ENCODE data around the gene SLC13A2. TPM values are rescaled to one million over a fixed set of nuclear protein-coding genes. Genes with fewer than 3 reads are reported as not detected.

Gene SLC13A2
- total and polyA plus RNA-seq, 2 of the 4 experiments (the other 2 are of a cell fraction) = not detected

- peaks cover 37% of the 10 kb centered on the region for H3K27me3 ChIP-seq (ENCODE audit: control insufficient read depth, insufficient read depth, low read length)
- H2BK15ac ChIP-seq (ENCODE audit: low read depth, low read length) = no peak overlapping the region
- no peak overlapping the region for H3K18ac ChIP-seq (ENCODE audit: low read depth, low read length)
- intact Hi-C loops (cut with micrococcal nuclease) = no loop called here
- no TSS peak for BruUV-seq (replicated peaks)
- no peak overlapping the region for H2BK20ac ChIP-seq (ENCODE audit: low read depth, low read length)
- no peak overlapping the region for H2BK120ac ChIP-seq (ENCODE audit: low read depth, low read length)
- H3K4me1 ChIP-seq (ENCODE audit: control insufficient read depth, insufficient read depth, low read length) = peaks cover 6% of the 10 kb centered on the region; the same call in 1 of the 2 replicates
- DNase-seq (no peak), ATAC-seq (ENCODE audit: low read depth) (no peak)
- no peak overlapping the region for H3K4me2 ChIP-seq (ENCODE audit: low read depth, low read length)
- no peak overlapping the region for H4K91ac ChIP-seq (ENCODE audit: insufficient read depth, low read depth, low read length)
- H3K23ac ChIP-seq (ENCODE audit: low read depth, low read length) = no peak overlapping the region
- H4K8ac ChIP-seq (ENCODE audit: low read depth in 2 of 2, low read length in 2 of 2) = no peak overlapping the region
- H3K4me3 ChIP-seq (ENCODE audit: insufficient read depth, low read depth, low read length) = no peak overlapping the region
- in situ Hi-C loops (cut with MboI; ENCODE audit: low sequenced_read_pairs) = loop anchor here (5.0 to 10.0 kb wide), 2 partner anchors 39 to 117 kb away; partner anchors contain the start of gene RSKR
- no peak overlapping the region for H2AK5ac ChIP-seq (ENCODE audit: low read depth, low read length)
- no peak overlapping the region for H3K4ac ChIP-seq (ENCODE audit: low read depth, low read length)
- H4K5ac ChIP-seq (ENCODE audit: low read depth, low read length) = no peak overlapping the region
- H3K9me1 ChIP-seq (ENCODE audit: insufficient read depth, low read length) = no peaks in the 10 kb centered on the region
- H3K79me1 ChIP-seq (ENCODE audit: low read depth in 1 of 2, low read length in 2 of 2) = no peaks in the 10 kb centered on the region
- no peak overlapping the region for H2BK5ac ChIP-seq (ENCODE audit: low read depth, low read length, poor library complexity, severe bottlenecking)
- no peak overlapping the region for H3K9ac ChIP-seq (ENCODE audit: low read depth, low read length)
- 0 out of 2 replicates have a peak, but pooled peaks cover 5% of the 10 kb centered on the region for H4K20me1 ChIP-seq (ENCODE audit: insufficient read depth, low read length)
- no peaks in the 10 kb centered on the region for H3K9me3 ChIP-seq (ENCODE audit: control insufficient read depth, insufficient read depth, low read length)
- no peak overlapping the region for H3K14ac ChIP-seq (replicated peaks; ENCODE audit: low read depth, low read length)
- no peak overlapping the region for H2AK9ac ChIP-seq (replicated peaks; ENCODE audit: low read depth, low read length, poor library complexity)
- H3K36me3 ChIP-seq (ENCODE audit: control insufficient read depth, insufficient read depth, low read length) = no peaks in the 10 kb centered on the region
- dilution Hi-C loops (cut with HindIII; ENCODE audit: low sequenced_read_pairs, unreplicated experiment) = no loop called here
- H3K56ac ChIP-seq (ENCODE audit: extremely low read depth, insufficient read depth, low read length) = no peak overlapping the region
- TF ChIP-seq POLR2A (IDR thresholded peaks at IDR 0.05; ENCODE audit: low read depth, low read length) = no peak
- TF ChIP-seq, protein P1, sequence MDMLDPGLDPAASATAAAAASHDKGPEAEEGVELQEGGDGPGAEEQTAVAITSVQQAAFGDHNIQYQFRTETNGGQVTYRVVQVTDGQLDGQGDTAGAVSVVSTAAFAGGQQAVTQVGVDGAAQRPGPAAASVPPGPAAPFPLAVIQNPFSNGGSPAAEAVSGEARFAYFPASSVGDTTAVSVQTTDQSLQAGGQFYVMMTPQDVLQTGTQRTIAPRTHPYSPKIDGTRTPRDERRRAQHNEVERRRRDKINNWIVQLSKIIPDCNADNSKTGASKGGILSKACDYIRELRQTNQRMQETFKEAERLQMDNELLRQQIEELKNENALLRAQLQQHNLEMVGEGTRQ (IDR thresholded peaks at IDR 0.05; ENCODE audit: low read depth, low read length) = no peak
- TF ChIP-seq MXI1 (IDR thresholded peaks at IDR 0.05; ENCODE audit: borderline replicate concordance, low read depth, low read length) = no peak
- no peak for TF ChIP-seq RCOR1 (IDR thresholded peaks at IDR 0.05; ENCODE audit: insufficient replicate concordance, low read length)
- TF ChIP-seq RAD21 (IDR thresholded peaks at IDR 0.05; ENCODE audit: low read length) = no peak
- TF ChIP-seq RFX5 (IDR thresholded peaks at IDR 0.05; ENCODE audit: low read depth, low read length) = no peak
- TF ChIP-seq CHD1 (IDR thresholded peaks at IDR 0.05; ENCODE audit: low read depth, low read length) = no peak
- TF ChIP-seq BHLHE40 (IDR thresholded peaks at IDR 0.05; ENCODE audit: low read depth, low read length) = no peak
- TF ChIP-seq NFE2L2 (IDR thresholded peaks at IDR 0.05; ENCODE audit: low read depth, low read length) = no peak
- TF ChIP-seq MAZ (IDR thresholded peaks at IDR 0.05; ENCODE audit: borderline replicate concordance, low read depth, low read length) = no peak
- TF ChIP-seq SMC3 (IDR thresholded peaks at IDR 0.05; ENCODE audit: low read depth, low read length) = no peak
- TF ChIP-seq, protein P2, sequence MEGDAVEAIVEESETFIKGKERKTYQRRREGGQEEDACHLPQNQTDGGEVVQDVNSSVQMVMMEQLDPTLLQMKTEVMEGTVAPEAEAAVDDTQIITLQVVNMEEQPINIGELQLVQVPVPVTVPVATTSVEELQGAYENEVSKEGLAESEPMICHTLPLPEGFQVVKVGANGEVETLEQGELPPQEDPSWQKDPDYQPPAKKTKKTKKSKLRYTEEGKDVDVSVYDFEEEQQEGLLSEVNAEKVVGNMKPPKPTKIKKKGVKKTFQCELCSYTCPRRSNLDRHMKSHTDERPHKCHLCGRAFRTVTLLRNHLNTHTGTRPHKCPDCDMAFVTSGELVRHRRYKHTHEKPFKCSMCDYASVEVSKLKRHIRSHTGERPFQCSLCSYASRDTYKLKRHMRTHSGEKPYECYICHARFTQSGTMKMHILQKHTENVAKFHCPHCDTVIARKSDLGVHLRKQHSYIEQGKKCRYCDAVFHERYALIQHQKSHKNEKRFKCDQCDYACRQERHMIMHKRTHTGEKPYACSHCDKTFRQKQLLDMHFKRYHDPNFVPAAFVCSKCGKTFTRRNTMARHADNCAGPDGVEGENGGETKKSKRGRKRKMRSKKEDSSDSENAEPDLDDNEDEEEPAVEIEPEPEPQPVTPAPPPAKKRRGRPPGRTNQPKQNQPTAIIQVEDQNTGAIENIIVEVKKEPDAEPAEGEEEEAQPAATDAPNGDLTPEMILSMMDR (conservative IDR thresholded peaks at IDR 0.05; ENCODE audit: low read depth, low read length) = no peak
- TF ChIP-seq FOS (IDR thresholded peaks at IDR 0.05; ENCODE audit: low read depth, low read length) = no peak
- POLR2A ChIA-PET (ENCODE audit: unreplicated experiment) = no interaction called here
- CTCF ChIA-PET = no interaction called here
- 36% methylated on average over 4 of the region's 9 CpGs; no CpG with 5 or more reads in 1 of the 2 experiments for WGBS, 2 experiments (ENCODE audit: extremely low coverage in 2 of 2, insufficient read length in 1 of 2)
- H2AFZ ChIP-seq (replicated peaks; ENCODE audit: low read length, poor library complexity) = no peak overlapping the region
- no peak overlapping the region for H3K27ac ChIP-seq (ENCODE audit: insufficient read depth, low read length)
Measured at GRCh38 chr17:28497931-28498330, 24.5 kb downstream of the SLC13A2 start.
